Measurements from ENCODE around the gene PIEZO1.

Gene PIEZO1

DNA sequence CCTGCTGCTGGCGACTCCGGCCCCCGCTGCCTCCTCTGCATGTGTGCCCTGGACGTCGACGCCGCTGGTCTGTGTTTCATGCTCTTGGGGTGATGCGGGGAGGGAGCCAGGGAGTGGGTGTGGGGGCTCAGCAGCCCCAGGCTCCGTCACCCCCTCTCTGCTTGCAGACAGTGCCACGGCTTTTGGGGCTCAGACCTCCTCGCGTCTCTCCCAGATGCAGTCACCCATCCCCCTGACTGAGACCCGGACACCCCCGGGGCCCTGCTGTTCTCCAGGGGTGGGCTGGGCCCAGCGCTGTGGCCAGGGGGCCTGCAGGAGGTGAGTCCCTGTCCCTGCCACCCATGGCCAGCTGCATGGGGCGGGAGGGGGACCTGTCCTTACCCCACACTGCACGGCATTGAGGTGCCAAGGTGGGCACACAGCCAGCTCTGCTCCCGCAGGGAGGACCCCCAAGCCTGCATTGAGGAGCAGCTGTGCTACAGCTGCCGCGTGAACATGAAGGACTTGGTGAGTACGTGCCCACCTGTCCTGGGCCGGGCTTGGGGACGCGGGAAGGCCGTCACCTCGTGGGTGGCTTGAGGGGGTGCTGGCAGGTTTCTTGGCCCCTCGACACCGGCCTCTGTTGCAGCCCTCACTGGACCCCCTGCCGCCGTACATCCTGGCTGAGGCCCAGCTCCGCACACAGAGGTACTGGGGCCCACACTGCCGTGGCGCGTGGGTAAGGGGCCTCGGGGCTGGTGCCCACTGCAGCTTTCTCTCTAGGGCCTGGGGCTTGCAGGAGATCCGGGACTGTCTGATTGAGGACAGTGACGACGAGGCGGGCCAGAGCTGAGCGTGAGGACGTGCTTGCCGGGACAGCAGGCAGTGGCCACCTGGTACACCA is 70.4 kb downstream of the PIEZO1 start:
- no peak for FAIRE-seq

- FAIRE-seq: no peak
Observed at GRCh38 chr16:88713568-88714419, 71.2 kb downstream of the PIEZO1 start.

DNA sequence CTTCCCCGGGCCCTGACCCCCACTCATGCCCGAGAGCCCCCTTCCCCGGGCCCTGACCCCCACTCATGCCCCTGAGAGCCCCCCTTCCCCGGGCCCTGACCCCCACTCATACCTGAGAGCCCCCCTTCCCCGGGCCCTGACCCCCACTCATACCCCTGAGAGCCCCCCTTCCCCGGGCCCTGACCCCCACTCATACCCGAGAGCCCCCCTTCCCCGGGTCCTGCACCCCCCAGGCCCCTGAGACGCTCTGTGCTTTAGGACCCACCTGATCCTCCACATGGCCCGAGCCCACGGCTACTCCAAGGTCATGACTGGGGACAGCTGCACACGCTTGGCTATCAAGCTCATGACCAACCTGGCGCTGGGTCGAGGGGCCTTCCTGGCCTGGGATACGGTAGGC is 72.0 kb downstream of the PIEZO1 start:
- FAIRE-seq: no peak

DNA sequence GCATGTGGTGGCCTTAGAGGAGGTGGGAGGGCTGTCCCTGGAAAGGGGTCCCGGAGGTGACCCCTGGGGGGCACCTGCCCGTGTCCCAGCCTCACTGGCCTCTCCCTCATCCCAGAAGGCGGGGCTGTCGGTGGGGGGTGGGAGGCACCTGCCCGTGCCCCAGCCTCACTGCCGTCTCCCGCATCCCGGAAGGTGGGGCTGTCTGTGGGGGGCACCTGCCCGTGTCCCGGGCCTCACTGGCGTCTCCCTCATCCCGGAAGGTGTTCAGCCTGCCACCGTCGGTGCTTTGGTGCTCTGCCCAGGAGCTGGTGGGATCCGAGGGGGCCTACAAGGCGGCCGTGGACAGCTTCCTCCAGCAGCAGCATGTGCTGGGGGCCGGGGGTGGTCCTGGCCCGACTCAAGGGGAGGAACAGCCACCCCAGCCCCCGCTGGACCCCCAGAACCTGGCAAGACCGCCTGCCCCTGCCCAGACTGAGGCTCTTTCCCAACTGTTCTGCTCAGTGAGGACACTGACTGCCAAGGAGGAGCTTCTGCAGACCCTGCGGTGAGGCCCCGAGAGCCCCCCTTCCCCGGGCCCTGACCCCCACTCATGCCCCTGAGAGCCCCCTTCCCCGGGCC is 72.5 kb downstream of the PIEZO1 start:
- FAIRE-seq: no peak

- no peak for FAIRE-seq
Observed at GRCh38 chr16:88711750-88712340, 73.2 kb downstream of the PIEZO1 start.

DNA sequence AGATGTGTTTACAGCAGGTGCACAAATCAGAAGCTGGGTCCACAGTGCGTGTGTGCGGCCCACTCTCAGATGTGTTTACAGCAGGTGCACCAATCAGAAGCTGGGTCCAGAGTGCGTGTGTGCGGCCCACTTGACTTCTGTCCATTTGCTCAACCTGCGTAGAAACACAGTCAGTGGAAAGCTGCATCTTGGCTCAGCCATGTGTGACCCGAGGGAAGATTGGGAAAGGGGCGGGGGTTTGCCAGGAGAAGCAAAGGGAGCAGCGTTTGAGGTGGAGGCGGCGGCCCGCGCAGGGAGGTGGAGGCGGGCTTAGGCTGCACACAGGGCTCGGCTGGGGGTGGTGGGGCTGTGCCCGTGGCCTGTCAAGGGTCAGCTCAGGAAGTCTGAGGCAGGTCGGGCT is 74.5 kb downstream of the PIEZO1 start:
- no peak for FAIRE-seq

DNA sequence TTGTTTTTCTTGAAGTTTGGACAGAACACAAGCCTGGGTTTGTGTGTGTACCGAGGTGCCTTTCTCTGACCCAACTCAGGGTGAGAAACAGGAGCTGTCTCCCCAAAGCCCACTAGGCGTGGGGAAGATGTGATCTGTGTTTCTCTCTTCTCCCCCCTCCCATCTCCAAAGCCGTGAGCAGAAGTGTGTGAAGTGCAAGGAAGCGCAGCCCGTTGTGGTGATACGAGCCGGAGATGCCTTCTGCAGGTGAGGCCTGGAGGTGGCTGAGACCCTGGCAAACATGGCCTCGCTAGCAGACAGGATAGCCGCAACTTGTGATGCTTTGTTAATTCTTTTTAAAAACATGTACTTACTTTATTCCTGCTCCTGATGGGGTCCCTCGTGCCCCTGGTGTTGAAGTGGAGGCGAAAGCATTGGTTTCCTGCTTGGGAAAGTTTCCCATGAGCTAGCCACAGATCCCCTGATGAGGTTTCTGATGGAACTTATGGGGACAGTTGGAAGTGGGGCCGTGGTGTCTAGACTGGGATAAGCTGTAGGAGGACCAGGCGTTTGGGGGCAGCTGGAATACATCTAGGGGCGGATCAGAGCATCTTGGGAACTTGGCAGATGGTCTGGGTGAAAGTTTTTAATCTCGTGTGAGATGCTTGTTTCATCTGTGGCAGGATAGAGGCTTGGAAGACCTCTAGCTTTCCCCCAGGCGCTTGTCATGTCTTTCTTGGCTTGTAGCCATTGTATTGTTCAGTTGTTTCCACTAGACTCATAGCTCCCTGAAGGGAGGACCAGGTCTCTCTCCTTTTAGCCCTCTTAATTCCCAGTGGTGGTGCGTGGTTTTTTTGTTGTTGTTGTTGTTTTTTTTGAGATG is 77.8 kb downstream of the PIEZO1 start:
- no peak for FAIRE-seq

DNA sequence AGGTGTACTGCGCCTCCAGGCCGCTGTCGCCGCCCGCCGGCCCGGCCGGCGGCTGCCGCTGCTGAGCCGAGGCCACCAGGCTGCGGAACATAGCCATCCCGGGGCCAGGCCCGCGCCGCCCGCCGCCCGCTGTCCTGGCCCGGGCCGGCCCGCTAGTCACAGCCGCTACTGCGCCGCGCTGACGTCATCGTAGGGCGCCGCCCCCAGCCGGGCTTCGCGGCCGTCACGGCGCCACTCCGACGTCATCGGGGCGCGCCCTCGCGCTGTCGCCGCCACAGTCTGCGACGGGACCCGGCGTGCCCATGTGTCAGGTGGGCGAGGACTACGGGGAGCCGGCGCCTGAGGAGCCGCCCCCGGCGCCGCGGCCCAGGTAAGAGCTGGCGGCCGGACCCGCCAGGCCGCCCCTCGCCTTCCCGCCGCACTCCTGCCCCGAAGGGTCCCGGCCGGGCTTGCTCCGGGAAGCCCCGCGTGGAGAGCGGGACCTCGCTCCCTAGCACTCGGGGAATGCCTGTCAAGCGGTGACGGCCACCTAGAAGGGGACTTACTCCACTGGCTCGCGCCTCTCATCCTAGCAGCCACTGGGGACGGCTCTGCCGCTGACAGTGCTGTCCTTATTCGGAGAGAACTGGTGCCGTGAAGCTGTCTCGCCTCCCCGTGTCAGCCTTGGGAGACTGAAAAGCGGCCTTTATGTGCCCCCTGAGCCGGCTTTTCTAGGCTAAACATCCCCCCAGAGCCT is 78.6 kb downstream of the PIEZO1 start, which contains the start of the genes CTU2 and RNF166:
Gene CTU2 (plus strand): TSS at position 275 of the 736 bp plus-strand sequence. CDS start 28 bp downstream, at position 303.
Gene RNF166 (minus strand): TSS at position 180 of the 736 bp plus-strand sequence. CDS start 83 bp downstream, at position 97.
- no peak for FAIRE-seq

GRCh38 chr16:88705801-88706228 is 79.2 kb downstream of the PIEZO1 start:
- FAIRE-seq: no peak

- no peak for FAIRE-seq
Observed at GRCh38 chr16:88705076-88705684, 79.8 kb downstream of the PIEZO1 start.

DNA sequence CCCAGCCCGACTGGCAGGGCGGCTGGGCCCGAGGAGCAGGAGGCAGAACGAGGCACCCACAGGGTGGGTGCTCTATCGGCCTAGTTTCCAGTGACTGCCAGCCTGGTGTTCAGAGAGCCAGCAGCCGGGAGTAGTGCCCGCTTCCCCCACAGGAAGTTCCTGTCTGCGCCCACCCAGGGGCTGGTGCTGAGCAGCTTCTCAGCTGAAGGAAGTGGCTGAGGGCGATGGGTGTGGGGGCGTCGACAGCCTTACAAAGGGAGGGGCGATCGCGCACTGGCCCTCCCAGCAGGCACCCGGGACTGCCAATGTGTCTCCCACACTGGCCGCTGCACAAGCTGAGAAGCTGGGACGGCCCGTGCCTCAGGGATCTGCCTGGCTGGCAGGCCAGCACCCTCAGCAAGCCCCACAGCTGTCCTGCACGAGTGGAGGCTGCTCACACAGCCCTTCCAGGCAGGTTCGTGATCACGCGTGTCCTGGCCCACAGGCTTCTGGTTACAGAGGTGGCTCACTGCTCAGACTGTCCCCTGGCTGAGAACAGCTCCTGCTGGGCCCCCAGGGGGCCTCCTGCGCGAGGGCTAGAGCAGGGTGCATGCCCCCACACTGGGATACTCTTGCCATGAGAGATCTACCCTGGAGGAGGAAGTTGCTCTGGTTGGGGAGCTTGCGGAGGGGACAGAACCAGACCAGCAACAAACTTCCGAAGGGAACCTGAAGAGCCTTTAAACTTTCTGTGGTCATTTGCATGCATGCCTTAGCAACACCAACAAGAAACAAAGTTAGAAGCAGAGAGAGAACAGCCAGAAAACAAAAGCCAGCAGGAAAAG is 81.3 kb downstream of the PIEZO1 start:
- FAIRE-seq: no peak

GRCh38 chr16:88702371-88703210 is 82.4 kb downstream of the PIEZO1 start:
- FAIRE-seq: no peak

DNA sequence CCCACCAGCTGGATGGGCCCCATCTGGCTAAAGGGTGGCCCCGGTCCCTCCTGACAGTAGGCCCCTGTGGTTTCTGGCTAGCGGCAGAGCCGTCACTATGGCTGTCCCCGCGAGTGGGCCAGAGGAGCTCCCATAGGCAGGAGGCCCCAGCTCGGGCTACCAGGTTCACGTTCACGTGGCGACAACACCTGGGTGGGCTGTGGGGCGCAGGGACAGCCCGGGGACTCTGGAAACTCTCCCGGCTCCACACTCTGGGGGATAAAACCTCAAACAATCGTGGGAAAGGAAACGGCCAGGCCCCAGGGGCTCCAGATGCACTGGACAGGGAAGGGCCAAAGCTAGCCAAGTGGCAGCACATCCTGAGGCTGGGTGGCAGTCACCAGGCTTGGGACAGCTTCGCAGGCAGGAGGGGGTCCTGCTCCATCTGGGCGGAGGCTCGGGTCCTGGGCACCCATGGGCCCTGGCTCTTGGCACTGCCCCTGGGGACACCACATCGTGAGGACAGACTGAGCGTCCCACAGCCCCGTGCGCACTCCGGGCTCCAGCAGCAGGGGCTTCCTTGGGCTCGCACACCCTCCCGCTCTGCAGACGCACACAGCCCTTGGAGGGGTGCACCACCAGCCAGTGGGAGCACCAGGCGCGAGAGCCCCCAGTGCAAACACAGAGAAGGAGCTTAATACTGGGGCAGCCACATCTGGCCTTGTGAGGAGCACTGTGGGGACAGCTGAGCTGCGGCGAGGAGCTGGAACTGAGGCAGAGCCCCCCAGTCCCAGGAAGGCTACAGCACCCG is 83.2 kb downstream of the PIEZO1 start:
- no peak for FAIRE-seq

DNA sequence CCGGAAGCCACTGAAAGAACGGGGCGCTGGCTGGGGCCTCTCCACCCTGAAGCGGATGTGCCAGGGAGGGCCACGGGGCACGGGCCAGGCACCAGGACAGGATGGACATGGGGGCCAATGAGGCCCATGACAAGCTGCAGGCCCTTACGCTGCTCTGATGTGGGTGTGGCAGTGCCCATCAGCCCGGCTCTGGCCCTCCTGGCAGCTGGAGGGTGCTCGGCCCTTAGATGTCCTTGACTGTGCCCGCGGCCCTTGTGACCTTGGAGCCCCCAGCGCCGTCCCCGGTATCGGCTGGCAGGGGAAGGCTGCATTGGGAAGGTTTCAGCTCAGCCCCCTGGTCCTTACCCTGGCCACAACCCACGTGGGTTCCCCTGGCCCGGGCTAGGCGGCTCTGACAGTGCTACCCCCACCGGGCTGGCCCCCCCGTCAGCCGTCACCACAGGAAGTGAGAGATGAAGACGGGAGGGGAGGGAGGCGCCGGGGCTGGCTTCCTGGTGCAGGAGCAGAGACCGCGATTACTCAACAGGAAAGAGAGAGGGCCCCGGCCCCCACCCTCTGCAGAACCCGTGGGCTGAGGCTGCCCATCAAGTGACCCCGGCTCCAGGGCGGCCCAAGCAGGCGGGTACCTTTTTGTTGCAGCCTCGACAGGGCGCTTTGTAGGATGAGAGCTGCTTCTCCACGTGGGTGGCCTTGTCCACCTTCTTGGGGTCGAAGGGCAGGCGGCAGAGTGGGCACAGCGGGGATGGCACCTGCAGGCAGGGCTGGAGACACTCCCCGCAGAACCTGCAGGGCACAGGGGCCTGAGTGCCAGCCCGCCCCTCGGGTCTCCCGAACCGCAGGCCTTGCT is 84.2 kb downstream of the PIEZO1 start:
- no peak for FAIRE-seq

GRCh38 chr16:88700322-88700635 is 84.7 kb downstream of the PIEZO1 start:
- FAIRE-seq: no peak

- no peak for FAIRE-seq
Observed at GRCh38 chr16:88699180-88699579, 85.8 kb downstream of the PIEZO1 start.

DNA sequence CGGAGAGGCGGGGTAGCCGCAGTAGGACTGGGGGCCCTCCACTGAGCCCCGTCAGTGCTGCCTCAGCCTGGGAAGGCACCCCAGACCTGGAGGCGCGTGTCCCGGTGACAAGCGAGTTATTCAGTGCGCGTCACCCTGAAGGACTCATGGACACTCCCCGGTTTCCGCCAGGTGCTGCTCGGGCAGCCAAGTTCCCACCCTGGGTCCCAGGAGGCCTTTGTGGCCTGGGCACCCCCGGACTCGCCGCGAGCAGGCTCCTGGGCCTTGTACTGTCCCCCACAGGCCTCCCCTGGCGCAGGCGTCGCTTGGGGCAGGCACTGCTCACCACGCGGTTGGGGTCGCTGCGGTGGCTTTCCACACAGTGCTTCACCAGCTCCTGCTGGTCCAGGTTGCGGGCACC is 86.4 kb downstream of the PIEZO1 start:
- FAIRE-seq: no peak

Measured in G401.6 (cell line).